Gastroesophageal sphincter (tissue), 3 donors: ENCODE measurements around the gene FOXL1.

Source experiments
- CTCF ChIP-seq, 4 experiments: fragments of 200-600 bp in 2 of 4; fragments of 450-650 bp in 2 of 4; sonication (generic) in 1 of 4; IDR thresholded peaks; one replicate each; pipeline ENCODE4 v1.5.1; 2017 to 2019; ENCODE audit warnings: antibody characterized with exemption in 4 of 4, mild to moderate bottlenecking in 2 of 4, moderate library complexity in 2 of 4
- EP300 ChIP-seq: sonication (generic); formaldehyde crosslinking; IDR thresholded peaks from one replicate; pipeline ENCODE4 v1.6.1; 2017; ENCODE audit warnings: antibody characterized with exemption, mild to moderate bottlenecking
- POLR2A ChIP-seq, 2 donors: fragments of 450-650 bp; IDR thresholded peaks; one replicate each; pipeline ENCODE4 v1.6.1; 2017; ENCODE audit warnings: antibody characterized with exemption in 2 of 2, mild to moderate bottlenecking in 2 of 2, moderate library complexity in 1 of 2
- POLR2AphosphoS5 ChIP-seq: sonication (generic); formaldehyde crosslinking; IDR thresholded peaks from one replicate; pipeline ENCODE4 v1.6.1; 2017; ENCODE audit warnings: antibody characterized with exemption

- TF ChIP-seq CTCF (IDR thresholded peaks at IDR 0.05) (no peak), POLR2A (IDR thresholded peaks at IDR 0.05) (no peak), EP300 (no peak), POLR2AphosphoS5 (no peak)
Observed at GRCh38 chr16:86529160-86529559, 49.2 kb upstream of the FOXL1 start.
